ENCODE measurements around the gene NEFH. TPM values are rescaled to one million over a fixed set of nuclear protein-coding genes. Genes with fewer than 3 reads are reported as not detected.
"Not testable (repeated sequence)": the region's sequence is repeated elsewhere in the genome, so short reads cannot be mapped to it uniquely, and the experiment has no call there.

Gene NEFH, protein sequence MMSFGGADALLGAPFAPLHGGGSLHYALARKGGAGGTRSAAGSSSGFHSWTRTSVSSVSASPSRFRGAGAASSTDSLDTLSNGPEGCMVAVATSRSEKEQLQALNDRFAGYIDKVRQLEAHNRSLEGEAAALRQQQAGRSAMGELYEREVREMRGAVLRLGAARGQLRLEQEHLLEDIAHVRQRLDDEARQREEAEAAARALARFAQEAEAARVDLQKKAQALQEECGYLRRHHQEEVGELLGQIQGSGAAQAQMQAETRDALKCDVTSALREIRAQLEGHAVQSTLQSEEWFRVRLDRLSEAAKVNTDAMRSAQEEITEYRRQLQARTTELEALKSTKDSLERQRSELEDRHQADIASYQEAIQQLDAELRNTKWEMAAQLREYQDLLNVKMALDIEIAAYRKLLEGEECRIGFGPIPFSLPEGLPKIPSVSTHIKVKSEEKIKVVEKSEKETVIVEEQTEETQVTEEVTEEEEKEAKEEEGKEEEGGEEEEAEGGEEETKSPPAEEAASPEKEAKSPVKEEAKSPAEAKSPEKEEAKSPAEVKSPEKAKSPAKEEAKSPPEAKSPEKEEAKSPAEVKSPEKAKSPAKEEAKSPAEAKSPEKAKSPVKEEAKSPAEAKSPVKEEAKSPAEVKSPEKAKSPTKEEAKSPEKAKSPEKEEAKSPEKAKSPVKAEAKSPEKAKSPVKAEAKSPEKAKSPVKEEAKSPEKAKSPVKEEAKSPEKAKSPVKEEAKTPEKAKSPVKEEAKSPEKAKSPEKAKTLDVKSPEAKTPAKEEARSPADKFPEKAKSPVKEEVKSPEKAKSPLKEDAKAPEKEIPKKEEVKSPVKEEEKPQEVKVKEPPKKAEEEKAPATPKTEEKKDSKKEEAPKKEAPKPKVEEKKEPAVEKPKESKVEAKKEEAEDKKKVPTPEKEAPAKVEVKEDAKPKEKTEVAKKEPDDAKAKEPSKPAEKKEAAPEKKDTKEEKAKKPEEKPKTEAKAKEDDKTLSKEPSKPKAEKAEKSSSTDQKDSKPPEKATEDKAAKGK
- 1 to 10 TPM in 1 of 2 donors, under 1 TPM in 1; 0.18 to 2.1 TPM for total RNA-seq

DNA sequence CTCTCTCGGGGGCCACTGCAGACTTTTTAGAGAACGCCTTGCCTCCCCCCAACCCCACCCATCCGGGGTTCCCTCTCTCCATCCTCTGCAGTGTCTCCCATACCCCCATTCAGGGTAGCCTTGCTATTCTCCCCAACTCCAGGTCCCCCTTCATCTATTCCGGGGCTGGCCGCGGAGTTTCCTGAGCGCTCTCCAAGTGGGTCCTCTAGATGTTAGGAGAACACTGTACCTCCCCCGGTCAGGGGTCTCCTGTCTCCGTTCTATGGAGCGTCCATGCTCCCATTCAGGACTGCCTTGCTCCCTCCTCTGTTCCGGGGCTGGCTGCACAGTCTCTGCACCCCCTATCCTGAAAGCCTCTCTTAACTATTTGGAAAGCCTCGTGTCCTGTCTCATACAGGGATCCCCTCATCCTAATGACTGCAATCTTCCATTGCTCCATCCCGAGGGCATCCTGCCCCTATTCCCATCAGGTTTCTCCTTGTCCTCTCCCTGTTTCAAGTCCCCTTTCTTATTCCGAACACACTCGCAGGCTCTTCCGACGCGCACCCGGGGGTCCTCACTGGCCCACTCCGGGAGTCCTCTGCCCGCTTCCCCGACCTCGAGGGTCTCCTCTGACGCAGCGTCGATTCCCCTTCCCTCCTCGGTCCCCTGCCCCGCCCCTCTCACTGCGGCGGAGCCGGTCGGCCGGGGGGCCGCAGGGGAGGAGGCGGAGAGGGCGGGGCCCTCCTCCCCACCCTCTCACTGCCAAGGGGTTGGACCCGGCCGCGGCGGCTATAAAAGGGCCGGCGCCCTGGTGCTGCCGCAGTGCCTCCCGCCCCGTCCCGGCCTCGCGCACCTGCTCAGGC is at the start of gene NEFH:
TSS of gene NEFH (plus strand) at position 802 of the 845 bp plus-strand sequence. CDS start 45 bp downstream, outside the sequence.
- DNase-seq (ENCODE audit: low spot score in 2 of 2) (no peak), ATAC-seq (no peak)
- Mint-ChIP-seq H3K27ac (no peak within 1 kb of the TSS), H3K9me3 (peaks cover 0 to 5% of the 10 kb centered on the region in 2 donors), H3K36me3 (peaks cover 14 to 16% of the 10 kb centered on the region in 2 donors)

GRCh38 chr22:29431986-29432385 is 48.0 kb upstream of the NEFH start:
- Mint-ChIP-seq H3K36me3 (no peaks in the 10 kb centered on the region), H3K9me3 (no peaks in the 10 kb centered on the region), H3K27ac (no peak overlapping the region)
- no peak for ATAC-seq
- no peak for DNase-seq (ENCODE audit: low spot score in 2 of 2)

GRCh38 chr22:29433856-29434255 is 46.2 kb upstream of the NEFH start:
- DNase-seq (ENCODE audit: low spot score in 2 of 2) = no peak
- no peak for ATAC-seq
- no peaks in the 10 kb centered on the region for H3K9me3 Mint-ChIP-seq
- H3K36me3 Mint-ChIP-seq = no peaks in the 10 kb centered on the region
- H3K27ac Mint-ChIP-seq = no peak overlapping the region

GRCh38 chr22:29434288-29434687 is 45.7 kb upstream of the NEFH start:
- ATAC-seq = no peak
- no peaks in the 10 kb centered on the region for H3K36me3 Mint-ChIP-seq
- no peaks in the 10 kb centered on the region for H3K9me3 Mint-ChIP-seq
- H3K27ac Mint-ChIP-seq = no peak overlapping the region
- no peak for DNase-seq (ENCODE audit: low spot score in 2 of 2)

DNA sequence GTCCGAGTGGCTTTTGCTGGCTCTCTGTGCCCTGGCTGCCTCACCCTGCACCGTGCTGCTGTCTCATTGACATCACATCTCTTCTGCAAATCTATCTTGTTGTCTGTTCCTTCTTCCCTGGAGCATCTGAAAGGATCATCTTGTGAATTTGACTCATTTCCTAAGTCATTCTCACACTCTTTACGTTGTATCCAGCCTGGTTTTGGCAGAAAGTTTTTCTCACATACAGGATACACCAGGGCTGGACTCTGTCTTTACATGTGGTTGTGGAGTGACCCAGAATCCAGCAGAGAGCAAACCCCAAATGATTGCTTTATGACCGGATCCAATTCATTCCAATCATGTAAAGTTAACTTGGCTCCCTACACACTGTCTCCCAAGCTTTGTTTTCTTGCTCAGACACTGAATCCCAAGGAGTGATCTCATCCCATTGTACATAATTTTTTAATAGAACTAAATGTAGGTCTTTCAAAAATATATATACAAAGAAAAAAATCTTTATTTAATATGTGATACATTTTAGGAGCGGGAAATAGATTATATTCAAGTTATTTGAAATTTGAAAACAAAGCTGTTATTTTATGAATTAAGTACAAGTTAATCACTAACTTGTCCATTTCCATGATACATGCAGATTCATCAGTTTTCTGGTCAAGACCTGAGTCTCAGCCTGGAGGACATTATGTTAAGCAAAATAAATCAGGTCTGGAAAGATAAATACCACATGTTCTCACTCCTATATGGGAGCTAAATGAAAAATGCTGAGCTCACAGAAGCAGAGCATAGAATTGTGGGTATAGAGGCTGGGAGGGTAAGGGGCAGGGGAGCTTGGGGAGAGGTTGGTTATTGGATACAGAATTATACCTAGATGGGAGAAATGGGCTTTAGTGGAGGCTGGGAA is 44.5 kb upstream of the NEFH start:
- H3K36me3 Mint-ChIP-seq = no peaks in the 10 kb centered on the region
- H3K9me3 Mint-ChIP-seq = no peaks in the 10 kb centered on the region
- DNase-seq (ENCODE audit: low spot score in 2 of 2) (no peak), ATAC-seq (no peak)
- H3K27ac Mint-ChIP-seq = no peak overlapping the region

DNA sequence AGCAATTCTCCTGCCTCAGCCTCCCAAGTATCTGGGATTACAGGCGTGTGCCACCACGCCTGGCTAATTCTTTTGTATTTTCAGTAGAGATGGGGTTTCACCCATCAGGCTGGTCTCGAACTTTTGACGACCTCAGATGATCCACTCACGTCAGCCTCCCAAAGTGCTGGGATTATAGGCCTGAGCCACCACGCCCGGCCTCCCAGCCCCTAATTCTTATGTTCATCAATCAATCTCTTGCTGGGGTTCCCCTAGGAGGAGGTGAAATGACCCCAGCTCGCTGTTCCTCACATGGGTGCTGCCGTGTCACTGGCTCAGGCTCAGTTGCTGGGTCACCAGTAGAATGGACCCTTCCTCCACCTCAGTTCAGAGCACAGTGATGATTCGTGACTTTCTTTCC is 41.7 kb upstream of the NEFH start, which contains the start of gene RFPL1:
TSS of gene RFPL1 (plus strand) at position 301 of the 400 bp plus-strand sequence.
- H3K9me3 Mint-ChIP-seq; DNase-seq (ENCODE audit: low spot score in 2 of 2); ATAC-seq; H3K27ac Mint-ChIP-seq; H3K36me3 Mint-ChIP-seq: not testable (repeated sequence)

DNA sequence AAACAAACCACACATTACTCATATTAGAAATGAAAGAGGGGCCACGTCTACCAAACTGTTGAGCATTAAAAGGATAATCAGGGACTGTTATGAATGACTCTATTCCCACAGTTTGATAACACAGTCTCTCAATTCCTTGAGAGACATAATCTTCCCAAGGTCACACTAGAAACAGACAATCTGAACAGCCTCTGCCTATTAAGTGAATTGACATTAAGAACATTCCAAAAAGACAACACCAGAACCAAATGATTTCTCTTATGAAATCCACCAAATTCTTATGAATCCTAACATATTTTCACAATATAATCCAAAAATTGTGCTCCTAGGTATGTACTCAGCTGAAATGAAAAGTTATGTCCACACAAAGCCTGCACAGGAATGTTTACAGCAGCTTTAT is 37.0 kb upstream of the NEFH start:
- no peaks in the 10 kb centered on the region for H3K36me3 Mint-ChIP-seq
- no peaks in the 10 kb centered on the region for H3K9me3 Mint-ChIP-seq
- no peak overlapping the region for H3K27ac Mint-ChIP-seq
- DNase-seq (ENCODE audit: low spot score in 2 of 2) (no peak), ATAC-seq (no peak)

DNA sequence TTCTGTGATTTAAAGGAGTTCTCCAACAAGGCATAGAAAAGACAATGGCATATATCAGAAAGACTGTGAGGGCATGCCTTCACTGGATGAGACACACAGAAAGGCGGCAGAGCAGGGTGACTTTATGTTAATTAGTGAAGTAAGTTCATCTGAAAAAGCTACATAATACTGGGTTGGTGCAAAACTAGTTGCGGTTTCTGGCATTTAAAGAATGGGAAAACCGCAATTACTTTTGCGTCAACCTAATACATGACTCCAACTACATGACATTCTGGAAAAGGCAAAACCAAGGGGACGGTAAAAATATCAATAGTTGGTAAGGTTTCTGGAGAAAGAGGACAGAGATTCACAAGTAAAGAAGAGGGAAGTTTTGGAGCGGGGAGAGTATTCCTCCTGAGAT is 36.6 kb upstream of the NEFH start:
- no peak overlapping the region for H3K27ac Mint-ChIP-seq
- no peaks in the 10 kb centered on the region for H3K36me3 Mint-ChIP-seq
- H3K9me3 Mint-ChIP-seq = no peaks in the 10 kb centered on the region
- ATAC-seq = no peak
- DNase-seq (ENCODE audit: low spot score in 2 of 2) = no peak

GRCh38 chr22:29443861-29444792 is 35.9 kb upstream of the NEFH start:
- no peak for DNase-seq (ENCODE audit: low spot score in 2 of 2)
- ATAC-seq = no peak
- H3K9me3 Mint-ChIP-seq = no peaks in the 10 kb centered on the region
- no peak overlapping the region for H3K27ac Mint-ChIP-seq
- no peaks in the 10 kb centered on the region for H3K36me3 Mint-ChIP-seq

DNA sequence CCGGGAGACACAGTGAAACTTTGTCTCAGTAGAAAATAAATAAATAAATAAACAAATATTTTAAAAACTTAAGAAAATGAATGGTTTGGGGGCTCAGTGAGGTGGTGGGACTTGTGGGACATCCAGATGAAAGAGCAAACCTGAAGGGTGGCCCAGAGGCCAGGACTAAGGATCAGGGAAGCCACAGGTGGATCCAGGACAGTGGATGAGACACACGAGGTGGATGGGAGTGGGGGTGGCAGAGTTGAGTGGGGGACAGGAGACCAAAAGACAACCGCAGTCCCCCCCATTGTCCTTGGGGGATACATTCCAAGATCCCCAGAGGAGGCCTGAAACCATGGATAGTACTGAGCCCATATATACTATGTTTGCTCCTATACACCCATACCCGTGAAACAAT is 34.5 kb upstream of the NEFH start:
- H3K9me3 Mint-ChIP-seq = no peaks in the 10 kb centered on the region
- ATAC-seq (no peak), DNase-seq (ENCODE audit: low spot score in 2 of 2) (no peak)
- no peak overlapping the region for H3K27ac Mint-ChIP-seq
- no peaks in the 10 kb centered on the region for H3K36me3 Mint-ChIP-seq

- DNase-seq (ENCODE audit: low spot score in 2 of 2) (no peak), ATAC-seq (no peak)
- no peaks in the 10 kb centered on the region for H3K9me3 Mint-ChIP-seq
- no peak overlapping the region for H3K27ac Mint-ChIP-seq
- H3K36me3 Mint-ChIP-seq = no peaks in the 10 kb centered on the region
Measured at GRCh38 chr22:29447906-29448305, 32.1 kb upstream of the NEFH start.

DNA sequence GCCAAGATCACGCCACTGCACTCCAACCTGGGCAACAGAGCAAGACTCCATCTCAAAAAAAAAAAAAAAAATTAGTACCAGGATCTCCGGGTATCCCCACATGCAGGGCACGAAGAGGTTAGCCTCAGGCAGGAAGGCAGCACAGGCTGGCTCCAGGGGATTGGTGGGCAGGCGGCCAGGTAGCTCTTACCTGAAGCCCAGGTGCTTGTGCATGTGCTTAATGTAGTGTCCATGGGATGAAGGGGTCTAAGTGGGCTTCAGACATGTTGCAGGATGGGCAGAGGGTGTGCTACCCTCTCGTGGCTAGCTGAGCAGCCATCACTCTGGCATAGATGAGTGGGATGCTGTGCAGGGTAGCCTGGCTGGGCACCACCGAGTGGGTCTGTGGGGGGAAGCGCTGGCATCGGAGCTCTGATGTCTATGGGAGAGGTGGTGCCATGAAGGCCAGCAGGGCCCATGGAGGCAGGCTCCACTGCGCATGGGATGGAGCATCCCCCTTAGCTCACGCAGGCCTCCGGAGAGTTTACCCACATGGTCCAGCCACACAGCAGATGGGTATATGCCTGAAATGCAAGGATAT is 30.6 kb upstream of the NEFH start:
- ATAC-seq (no peak), DNase-seq (ENCODE audit: low spot score in 2 of 2) (peak in 1 of 2 donors; percentile 21)
- H3K36me3 Mint-ChIP-seq = no peaks in the 10 kb centered on the region
- H3K27ac Mint-ChIP-seq = no peak overlapping the region
- no peaks in the 10 kb centered on the region for H3K9me3 Mint-ChIP-seq

DNA sequence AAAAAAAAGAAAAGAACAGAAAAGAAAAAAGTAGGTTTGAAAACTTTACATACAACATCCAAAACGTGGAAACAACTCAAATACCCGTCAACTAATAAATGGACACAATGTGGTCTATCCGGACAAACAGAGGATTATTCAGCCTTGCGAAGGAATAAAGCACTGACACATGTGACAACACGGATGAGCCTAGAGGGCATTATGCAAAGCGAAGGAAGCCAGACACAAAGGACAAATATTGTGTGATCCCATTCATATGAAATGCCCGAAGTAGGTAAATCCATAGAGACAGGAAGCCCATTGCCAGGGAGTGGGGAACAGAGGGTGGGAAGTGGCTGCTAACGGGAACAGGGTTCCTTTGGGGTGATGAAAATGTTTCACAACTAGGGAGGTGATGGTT is 29.8 kb upstream of the NEFH start:
- DNase-seq (ENCODE audit: low spot score in 2 of 2) (no peak), ATAC-seq (no peak)
- Mint-ChIP-seq H3K9me3 (no peaks in the 10 kb centered on the region), H3K27ac (no peak overlapping the region), H3K36me3 (no peaks in the 10 kb centered on the region)

- Mint-ChIP-seq H3K36me3 (no peaks in the 10 kb centered on the region), H3K9me3 (no peaks in the 10 kb centered on the region), H3K27ac (no peak overlapping the region)
- ATAC-seq (no peak), DNase-seq (ENCODE audit: low spot score in 2 of 2) (no peak)
Measured at GRCh38 chr22:29451863-29452262, 28.2 kb upstream of the NEFH start.

Data from activated naive CD4-positive, alpha-beta T cell treated with anti-CD3 and anti-CD28 coated beads, Interleukin-2, amount 50 U/mL, for 72 hours (primary cell).